Stimulated activated CD8-positive, alpha-beta memory T cell treated with anti-CD3 and anti-CD28 coated beads, Interleukin-15, amount 100 ng/mL, for 48 hours (primary cell): ENCODE results near the gene ATP8B1.
"Not testable (repeated sequence)": the region's sequence is repeated elsewhere in the genome, so short reads cannot be mapped to it uniquely, and the experiment has no call there.

Experiments used
- DNase-seq, 2 donors: peaks; one replicate each; pipeline ENCODE4 v3.0.0-alpha.2; 2020; ENCODE audit warnings: low read depth in 2 of 2

ATP8B1 gene

DNA sequence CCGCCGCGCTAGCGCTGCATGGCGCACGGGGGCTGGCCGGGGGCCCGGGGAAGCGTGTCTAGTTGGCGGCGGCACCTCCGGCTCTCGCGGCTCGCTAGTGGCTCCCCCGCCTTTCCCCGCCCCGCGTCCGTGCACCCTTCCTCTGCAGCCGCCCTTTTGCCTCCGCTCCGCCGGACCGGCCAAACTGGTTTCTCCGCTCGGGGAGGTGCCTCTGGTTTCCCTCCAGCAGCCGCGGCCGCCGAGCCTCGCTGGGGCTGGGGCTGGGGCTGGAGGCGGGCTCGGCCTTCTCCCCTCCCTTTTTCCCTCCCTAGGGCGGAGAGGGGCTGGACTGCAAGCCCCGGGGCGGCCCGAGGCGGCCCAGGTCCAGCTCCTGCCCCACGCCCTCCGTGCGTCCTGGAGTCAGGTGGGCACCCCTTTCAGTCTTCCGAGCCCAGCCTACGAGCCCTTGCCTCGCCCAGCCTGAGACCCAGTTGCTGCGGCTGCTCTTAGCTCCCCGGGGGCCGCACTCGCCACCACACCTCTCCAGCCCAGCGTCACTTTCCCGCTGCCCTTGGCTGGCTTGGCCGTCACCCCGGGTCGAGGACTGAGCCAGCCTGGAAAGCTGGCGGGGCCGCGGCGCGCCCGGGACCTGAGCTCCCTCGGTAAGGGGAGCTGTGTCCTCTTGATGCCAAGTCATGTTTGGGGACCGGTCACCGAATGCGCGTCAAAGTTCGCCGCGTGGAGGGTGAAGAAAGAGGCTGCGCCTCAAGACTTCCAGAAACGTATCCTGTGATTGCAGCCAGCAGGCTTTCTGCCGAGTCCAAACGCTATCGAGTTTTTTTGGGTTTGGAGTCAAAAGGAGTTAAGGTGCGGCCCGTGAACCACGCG lies at the start of gene ATP8B1:
Gene ATP8B1, minus strand, starts transcription at position 213 of the 867 bp plus-strand sequence. CDS start 71,508 bp downstream, outside the sequence.
- no peak for DNase-seq

DNA sequence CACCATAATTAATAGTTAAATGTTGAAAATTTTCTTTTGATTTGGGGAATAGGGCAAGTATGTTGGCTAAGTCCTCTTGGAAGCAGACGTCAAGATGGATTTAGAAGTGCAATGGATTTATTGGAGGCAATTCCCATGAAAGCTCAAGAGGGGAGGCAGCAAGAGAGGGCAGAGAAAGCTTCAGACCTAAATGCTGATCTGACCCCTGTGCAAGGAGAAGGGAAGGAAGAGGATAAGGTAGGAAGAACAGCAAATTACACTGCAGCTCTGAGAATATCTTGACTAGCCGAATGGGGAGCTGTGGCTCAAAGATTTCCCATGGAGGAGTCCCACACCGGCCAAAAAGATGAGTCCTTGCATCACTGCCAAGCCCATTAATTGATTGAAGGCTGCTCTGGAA lies 46.9 kb upstream of the ATP8B1 start:
- no peak for DNase-seq

DNA sequence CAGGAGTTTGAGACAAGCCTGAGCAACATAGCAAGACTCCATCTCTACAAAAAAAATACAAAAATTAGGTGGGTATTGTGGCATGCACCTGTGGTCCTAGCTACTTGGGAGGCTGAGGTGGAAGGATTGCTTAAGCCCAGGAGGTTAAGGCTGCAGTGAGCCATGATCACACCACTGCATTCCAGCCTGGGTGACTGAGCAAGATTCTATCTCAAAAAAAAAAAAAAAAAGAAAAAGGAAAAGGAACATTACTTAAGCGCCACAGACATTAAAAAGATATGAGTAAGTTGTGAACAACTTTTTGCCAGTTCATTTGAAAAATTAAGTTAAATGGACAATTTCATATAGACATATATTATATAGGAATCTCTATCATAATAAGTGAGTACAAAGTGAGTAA lies 45.3 kb upstream of the ATP8B1 start:
- DNase-seq: not testable (repeated sequence)

DNA sequence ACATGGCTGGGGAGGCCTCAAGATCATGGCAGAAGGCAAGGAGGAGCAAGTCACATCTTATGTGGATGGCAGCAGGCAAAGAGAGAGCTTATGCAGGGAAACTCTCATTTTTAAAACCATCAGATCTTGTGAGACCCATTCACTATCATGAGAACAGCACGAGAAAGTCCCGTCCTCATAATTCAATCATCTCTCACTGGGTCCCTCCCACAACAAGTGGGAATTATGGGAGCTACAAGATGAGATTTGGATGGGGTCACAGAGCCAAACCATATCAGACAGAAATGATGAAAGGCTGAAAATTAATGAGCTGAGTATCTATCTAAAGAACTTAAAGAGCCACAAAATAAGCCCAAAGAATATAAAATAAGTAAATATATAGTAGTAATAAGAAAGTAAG lies 44.3 kb upstream of the ATP8B1 start:
- not testable (repeated sequence) for DNase-seq

DNA sequence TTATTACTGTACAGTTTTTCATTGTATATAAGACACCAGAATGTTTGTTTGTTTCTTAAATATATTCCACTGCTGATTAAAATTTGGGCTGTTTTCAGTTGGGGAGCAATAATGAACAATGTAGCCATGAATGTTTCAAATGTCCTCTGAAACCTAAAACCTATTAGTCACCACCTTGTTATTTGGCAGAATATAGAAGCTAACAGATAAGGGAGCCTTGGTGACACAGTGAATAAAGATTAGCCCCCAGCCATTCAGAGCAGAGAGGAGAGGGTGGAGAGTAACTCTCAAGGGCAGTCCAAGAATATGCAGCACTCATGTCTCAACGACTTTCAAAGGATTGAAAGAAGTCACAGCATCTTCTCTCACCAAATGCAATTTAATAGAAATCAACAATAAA lies 43.1 kb upstream of the ATP8B1 start:
- no peak for DNase-seq

DNA sequence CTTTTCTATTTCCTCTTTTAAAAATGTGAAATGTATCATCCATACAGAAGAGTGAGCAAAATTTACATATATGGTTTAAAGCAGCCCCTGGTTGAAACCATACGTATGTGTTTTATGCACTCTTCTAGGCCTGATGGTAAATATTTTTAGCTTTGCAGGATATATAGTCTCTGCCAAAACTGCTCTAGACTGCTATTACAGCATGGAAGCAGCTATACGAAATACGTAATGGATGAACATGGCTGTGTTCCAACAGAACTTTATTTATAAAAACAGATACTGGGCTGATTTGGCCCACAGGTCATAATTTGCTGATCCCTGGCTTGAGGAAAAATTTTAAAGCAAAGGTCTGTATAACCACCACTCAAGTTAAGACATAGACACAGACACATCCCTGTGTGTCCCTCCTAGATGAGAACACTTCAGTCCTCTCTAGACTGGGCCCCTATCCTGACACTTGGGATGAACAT lies 42.5 kb upstream of the ATP8B1 start:
- no peak for DNase-seq

DNA sequence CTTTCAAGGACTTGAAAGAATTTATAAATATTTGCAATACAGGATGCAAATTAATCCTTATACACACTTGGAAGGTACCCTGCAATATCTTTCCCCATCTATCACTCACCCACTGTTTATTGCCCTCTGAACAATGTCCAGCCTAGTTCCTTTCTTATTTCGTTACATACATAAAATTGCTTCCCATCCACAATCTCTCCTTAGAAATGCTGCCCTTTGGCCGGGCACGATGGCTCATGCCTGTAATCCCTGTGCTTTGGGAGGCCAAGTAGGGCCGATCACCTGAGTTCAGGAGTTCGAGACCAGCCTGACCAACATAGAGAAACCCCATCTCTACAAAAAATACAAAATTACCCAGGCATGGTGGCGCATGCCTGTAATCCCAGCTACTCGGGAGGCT lies 41.2 kb upstream of the ATP8B1 start:
- no peak for DNase-seq

DNA sequence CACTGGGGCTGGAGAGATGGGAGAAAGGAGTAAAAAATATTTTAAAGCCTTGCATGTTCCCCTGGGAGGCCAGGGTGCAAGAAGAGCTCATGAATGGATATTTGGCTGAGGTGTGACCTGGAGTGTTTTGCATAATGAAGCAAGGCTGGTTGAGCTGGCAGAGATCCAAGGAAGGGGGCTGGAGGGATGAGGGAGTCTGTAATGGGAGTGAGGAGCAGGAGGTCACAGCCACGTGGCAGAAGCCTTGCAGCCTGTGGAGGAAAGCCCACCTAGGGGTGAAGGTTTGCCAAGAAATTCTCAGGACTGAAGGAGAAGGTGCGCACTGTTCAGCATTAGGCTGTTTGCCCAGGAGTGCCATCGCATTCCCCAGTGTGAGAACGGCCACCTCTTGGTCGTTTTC lies 40.3 kb upstream of the ATP8B1 start:
- DNase-seq: no peak

DNA sequence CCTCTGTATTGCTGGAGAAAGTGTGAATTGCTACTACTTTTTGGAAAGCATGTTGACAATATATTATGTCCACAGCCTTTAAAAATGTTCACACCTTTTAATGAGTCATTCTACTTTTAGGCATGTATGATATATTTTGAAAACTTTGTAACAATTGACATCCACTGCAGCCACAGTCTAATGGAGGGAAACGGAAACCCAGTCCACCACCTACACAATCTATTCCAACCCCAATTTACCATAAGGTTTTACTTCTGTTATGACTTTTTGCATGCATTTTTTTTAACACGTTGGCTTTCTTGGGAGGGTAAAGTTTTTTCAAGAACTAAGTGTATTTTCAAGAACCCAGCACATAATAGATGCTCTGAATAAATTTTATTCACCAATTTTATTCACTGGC lies 38.5 kb upstream of the ATP8B1 start:
- DNase-seq: no peak

DNA sequence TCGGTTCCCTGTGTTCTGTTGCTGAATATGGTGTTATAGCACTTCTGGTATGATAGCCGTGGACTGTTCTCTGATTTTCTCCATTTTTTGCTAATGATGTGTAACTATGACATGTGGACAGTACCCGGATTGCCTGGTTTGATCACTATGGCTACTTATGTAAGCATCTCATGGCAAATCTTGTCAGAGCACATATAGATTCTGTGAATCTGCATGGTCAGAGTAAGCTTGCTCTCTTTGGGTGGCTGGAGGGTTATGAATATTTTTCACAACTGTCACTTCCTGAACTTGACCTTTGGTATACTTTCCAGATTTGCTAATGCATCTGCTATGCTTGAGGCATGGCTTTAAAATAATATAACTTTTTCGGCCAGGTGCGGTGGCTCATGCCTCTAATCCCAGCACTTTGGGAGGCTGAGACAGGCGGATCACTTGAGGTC lies 36.8 kb upstream of the ATP8B1 start:
- DNase-seq: no peak

DNA sequence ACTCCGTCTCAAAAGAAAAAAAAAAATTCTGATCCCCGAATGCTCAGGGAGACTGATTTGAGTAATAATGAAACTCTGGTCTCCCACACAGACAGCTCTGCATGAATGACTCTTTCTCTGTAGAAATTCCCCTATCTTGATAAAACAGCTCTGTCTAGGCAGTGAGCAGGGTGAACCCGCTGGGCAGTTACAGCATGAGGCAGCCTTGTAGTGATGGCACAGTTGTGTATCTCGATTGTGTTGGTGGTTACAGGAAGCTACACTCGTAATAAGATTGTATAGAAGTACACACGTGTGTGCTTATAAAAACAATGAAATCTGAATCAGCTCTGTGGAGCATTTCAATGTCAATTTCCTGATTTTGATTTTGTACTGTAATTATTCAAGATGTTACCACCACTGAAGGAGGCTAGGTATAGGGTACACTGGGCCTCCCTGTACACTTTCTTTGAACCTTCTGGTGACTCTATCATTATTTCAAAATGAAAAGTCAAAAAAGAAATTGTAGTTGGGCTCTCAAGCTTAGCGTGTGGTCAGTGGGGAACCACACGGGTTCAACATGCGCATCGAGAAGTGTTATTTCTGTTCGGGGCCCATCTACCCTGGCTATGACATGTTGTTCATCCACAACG lies 34.9 kb upstream of the ATP8B1 start:
- DNase-seq: peak; percentile 49 to 51

DNA sequence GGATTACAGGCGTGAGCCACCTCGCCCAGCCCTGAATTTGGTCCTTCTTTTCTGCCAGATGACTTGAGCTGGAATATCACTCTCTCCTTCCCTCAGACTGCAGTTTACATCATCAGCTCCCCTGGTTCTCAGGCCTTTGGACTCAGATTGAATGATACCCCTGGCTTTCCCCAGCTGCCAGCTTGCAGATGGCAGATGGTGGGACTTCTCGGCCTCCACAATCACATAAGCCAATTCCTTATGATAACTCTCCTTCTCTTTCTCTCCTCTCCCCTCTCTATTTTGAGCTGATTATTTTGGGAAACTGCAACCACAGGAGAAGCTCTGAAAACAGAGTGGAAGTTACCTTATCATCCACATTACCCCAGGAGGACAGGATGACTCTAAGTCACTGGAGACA lies 33.4 kb upstream of the ATP8B1 start:
- DNase-seq: no peak

DNA sequence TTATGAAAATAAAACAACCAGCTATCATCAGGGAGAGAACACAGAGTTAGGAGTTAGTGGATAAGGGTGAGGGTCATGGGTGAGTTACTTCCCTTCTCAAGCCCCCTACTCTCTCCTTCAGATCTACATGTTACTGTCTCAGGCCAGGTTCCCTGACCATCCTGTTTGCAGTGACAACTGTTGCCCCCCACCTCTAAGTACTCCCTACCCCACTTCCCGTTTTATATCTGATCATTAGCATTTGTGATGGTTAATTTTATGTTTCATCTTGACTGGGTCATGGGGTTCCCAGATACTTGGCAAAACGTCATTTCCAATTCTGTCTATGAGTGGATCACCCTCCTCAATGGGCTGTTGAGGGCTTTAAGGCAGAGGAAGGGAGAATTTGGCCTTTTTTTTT lies 32.8 kb upstream of the ATP8B1 start:
- DNase-seq: no peak

DNA sequence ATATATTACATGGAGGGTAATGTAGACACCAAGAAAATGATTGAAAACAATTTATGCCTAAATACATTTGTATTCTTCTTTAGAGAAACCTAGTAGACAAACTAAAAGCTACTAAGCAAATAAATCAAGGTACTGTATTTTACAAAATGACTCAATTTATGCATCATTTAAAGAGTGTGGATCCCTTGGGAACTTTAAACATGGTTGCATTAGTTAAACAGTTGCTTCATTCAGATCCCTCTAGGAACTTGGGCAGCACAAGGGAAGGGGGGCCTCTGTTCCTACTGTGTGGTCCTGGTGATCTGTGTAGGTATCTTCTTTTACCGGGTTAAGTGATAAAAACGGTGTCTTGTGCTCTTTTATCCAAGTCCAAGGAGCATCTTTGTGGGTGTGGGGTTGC lies 31.5 kb upstream of the ATP8B1 start:
- DNase-seq: no peak

DNA sequence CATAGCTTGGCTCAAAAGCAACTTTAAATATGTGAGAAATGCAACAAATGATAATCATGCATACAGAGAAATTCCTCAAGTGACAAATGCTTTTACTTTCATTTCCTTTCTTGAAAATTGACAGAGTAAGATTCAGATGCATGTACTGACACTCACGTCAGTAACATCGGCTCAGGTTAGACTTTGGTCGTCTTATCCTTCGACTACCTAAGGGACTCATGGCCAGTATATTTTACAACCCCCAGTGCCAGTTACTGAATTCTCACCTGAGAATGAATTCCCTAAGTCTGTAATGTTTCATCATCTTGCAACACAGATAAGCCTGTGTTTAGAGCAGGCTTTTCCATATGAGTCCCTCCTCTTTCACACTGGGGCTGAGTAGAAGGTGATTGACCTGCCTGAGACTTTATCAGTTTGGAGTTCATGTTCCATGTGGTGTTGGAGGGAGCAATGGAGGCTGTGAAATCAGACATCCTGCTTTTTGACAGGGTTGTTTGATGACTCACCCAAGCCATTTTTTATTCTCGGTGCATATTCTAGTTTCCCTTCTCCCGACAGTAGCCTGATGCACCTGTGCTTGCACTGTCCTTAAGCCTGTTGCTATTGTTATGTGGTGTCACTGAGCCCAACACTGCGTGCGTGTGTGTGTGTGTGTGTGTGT lies 30.5 kb upstream of the ATP8B1 start:
- DNase-seq: no peak

DNA sequence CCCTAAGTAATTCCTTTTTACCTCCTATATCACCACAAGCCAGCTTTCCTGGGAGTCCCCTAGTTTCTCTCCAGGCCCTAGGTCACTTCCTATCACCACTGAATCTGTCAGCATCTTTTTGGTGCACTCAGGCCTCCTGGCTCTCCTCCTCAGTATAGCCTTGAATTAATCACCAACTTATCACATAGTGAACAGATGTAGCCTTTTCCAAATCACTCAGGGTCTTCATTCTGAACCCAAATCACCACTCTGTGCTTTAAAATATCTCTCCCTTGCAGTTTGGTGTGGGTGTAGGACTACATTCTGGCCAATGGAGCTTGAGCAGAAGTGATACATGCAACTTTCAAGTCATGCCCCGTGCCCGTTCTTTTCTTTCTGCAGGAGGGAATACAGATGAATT lies 29.6 kb upstream of the ATP8B1 start:
- DNase-seq: no peak

DNA sequence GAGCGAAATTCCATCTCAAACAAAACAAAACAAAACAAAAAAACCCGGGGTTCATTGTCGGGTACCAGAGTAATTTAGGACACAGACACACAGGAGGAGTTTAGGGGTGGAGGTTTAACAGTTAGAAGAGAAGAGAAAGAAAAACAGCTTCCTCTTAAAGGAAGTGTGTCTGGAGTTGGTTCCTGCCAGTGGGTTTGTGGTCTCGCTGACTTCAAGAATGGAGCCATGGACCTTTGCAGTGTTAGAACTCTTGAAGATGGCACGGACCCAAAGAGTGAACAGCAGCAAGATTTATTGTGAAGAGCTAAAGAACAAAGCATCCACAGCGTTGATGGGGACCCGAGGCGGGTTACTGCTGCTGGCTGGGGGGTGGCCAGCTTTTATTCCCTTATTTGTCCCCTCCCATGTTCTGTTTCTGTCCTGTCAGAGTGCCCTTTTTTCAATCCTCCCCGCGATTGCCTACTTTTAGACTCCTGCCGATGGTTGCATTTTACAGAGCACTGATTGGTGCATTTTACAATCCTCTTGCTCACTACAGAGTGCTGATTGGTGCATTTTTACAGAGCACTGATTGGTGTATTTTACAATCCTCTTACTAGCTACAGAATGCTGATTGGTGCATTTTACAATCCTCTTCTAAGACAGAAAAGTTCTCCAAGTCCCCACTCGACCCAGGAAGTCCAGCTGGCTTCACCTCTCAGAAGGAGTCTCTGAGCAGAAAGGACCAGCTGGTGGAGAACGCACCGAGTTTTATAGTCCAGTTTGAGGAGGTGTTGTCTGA lies 28.7 kb upstream of the ATP8B1 start:
- DNase-seq: no peak

DNA sequence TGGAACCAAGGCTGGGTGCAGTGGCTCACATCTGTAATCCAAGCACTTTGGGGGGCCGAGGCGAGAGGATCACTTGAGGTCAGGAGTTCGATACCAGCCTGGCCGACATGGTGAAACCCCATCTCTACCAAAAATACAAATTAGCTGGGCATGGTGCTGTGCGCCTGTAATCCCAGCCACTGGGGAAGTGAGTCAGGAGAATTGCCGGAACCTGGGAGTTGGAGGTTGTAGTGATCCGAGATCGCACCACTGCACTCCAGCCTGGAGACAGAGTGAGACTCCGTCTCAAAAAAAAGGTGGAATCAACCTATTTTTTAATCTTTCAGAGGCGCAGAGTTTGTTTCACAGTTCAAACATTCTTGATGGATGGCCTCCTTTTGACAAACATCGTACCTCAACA lies 24.5 kb upstream of the ATP8B1 start:
- no peak for DNase-seq

DNA sequence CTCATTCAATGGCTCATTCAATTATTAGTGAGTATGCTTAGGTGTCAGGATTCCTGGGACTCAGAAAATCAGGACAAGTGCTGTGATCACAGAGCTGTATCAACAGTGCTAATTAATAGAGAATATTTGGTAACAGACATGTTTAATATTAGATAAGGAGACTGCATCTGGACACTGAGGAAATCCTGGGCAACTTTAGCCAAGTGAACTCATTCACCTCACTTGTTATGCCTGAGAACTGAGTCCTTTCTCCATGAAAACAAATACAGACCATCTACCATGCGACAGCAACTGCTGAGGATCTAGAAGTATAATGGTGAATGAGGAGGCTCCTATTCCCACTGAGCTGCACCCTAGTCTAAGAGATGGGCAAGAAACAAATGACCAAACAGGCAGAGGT lies 23.1 kb upstream of the ATP8B1 start:
- DNase-seq: no peak

DNA sequence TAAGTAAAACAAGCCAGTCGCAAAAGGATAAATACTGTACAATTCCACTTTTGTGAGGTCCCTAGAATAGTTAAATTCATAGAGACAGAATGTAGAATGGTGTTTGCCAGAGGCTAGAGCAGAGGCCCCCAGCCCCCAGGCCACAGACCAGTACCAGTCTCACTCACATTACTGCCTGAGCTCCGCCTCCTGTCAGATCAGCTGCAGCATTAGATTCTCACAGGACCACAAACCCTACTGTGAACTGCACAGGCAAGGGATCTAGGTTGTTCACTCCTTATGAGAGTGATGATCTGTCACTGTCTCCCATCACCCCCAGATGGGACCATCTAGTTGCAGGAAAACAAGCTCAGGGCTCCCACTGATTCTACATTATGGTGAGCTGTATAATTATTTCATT lies 17.5 kb upstream of the ATP8B1 start:
- not testable (repeated sequence) for DNase-seq

DNA sequence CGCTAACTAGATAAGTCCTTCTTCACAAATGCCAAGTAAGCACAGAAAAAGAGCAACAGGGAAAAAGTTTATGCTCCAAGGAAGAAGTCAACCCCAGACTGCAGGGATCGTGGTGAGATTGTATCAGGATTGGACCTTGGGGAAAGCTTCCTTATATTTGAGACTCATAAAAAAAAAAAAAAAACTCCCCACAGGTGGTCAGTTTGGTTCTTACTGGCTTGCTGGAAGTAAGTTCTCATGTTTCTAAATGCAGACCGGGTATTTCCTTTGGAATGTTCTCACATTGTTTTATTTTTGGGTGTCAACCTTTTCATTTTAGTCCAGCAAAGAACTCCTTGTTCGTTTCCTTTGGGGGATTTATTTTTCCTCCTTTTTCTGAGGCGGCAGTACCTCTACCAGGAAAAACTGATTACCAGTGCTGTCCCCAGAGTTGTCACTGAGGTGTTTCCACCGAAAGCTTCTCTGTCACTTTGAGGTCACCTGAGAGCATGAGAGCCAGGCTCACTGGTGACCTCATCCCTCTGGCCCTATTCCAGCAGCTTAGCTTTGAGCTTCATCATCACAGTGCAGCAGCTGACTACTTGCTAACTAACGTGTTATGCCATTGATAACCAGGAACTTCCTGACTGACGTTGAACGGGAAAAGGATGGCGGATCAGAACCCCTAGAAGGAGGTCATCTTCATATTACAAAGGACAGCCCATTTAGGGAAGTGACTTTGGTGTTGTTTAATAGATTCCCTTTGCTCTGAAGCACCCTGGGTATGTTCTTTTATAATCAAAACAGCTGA lies 16.8 kb upstream of the ATP8B1 start:
- DNase-seq: no peak
